HG03135 (cell line): ENCODE measurements around the gene DNAI2.

Experiments used
- ATAC-seq: cut with Tn5 transposase; IDR thresholded peaks from one replicate; pipeline ENCODE4 v1.9.1; 2021; ENCODE audit warnings: mild to moderate bottlenecking, moderate library complexity; ENCODE audit not compliant: unreplicated experiment

Gene DNAI2, protein sequence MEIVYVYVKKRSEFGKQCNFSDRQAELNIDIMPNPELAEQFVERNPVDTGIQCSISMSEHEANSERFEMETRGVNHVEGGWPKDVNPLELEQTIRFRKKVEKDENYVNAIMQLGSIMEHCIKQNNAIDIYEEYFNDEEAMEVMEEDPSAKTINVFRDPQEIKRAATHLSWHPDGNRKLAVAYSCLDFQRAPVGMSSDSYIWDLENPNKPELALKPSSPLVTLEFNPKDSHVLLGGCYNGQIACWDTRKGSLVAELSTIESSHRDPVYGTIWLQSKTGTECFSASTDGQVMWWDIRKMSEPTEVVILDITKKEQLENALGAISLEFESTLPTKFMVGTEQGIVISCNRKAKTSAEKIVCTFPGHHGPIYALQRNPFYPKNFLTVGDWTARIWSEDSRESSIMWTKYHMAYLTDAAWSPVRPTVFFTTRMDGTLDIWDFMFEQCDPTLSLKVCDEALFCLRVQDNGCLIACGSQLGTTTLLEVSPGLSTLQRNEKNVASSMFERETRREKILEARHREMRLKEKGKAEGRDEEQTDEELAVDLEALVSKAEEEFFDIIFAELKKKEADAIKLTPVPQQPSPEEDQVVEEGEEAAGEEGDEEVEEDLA

DNA sequence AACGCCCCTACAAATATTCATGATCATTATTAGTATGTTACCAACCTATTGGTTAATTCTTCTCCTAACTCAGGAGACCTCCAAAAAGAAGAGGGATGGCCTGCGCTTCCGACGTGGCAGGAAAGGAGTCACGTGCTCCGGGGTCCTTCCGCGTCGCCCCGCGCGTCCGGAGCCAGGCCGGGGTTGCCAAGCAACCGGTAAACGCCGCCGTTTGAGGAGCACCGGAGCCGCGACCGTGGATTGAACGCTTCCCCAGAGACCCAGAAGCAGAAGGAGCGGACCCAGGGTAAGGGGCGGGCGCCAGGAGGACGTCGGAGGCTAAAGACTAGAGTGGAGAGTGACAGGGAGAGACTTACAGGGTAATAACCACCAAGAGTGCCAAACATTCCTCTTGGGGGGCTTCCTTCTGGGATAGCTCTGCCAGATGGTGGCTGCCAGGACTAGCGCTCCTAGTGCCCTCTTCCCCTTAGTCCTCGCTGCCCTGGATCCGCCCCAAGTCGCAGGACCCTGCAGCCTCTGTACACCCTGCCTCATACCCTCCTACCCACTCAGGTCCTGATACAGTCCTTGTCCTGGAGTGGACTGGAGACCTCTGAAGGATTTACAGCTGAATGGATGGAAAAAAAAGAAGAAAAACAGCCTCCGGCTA lies at the start of gene DNAI2:
Gene DNAI2, plus strand, starts transcription at position 175 of the 649 bp plus-strand sequence. CDS start 7,584 bp downstream, outside the sequence.
- no peak for ATAC-seq

DNA sequence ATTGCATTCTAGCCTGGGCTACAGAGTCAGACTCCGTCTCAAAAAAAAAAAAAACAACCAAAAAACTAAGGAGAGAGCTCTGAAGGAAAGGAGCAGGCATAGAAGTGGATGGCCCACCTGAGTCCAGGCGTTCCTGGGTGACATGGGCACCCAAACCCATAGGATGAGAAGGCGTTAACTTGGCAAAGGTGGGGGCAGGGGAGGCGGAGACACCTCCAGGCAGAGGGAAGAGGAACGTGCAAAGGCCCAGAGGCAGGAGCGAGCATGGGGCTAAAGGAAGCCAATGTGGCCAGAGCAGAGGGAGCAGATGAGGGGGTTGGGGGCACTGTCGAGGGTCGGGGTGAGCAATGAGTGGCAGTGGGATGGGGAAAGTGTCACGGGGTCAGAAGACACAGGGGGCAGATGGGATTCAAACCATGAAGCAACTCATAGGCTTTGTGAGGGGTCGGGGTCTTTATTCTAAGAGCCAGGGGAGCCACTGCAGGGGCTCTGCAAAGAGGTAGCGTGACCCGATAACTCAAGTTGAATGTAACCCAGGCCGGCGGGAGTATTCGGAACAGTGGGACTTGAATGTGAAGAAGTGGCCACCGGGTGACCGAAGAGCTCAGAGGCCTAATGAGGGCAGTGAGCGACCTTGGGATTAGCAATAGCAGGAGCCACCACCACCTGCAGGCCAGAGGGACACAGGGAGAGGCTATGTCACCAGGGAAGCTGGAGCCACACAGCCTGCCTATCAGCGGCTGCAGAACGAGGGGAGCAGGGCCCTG lies 48.9 kb upstream of the DNAI2 start:
- ATAC-seq, result no peak

DNA sequence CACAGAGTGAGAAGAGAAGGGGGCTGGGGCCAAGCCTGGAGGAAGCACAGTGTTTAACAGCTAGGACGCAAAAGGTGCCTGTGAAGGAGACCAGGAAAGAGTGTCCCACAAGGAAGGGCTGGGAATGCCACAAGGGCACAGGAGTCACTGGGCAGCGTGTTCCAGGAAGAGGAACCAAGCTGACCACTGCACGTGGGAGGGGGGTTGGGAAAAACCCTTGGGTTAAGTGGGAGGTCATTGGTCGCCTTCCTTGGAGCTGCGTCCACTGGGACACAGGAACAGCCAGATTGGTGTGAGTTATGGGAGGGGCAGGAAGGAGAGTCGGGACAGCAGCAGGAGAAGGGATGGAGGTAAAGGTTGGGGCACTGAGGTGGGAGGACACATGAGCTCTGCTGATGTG lies 47.8 kb upstream of the DNAI2 start:
- ATAC-seq, result no peak

DNA sequence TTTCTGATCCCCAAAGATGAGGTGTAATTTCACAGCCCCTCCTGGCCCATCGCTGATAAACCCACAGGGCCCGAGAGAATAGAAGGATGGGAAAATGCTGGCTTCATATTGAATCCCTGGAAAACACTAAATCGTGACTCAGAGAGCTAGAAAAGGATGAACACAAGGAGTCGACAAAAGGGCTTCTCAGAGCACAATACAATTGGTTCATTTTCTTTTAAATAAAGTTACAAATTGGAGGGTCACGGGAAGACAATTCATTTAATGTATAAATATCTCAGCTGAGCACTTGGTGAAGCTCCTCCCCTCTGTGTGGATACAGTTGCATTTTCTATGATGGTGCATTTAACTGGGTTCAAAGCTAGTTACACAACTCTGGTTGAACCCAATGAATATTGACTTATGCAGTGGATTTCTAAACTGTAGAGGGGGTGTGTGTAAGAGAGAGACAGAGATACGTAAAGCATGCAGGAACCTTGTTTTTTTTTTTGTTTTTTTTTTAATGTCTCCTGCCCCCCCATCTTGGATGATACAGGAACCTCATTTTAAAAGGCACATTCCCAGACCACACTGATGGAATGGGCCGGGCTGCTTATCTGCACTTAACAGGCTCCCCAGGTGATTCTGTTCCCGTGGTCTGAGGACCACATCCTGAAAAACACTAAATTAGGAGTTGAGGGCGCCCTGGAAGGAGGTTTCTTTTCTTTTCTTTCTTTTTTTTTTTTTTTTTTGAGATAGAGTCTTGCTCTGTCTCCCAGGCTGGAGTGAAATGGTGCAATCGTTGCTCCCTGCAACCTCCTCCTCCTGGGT lies 46.6 kb upstream of the DNAI2 start:
- no peak for ATAC-seq

DNA sequence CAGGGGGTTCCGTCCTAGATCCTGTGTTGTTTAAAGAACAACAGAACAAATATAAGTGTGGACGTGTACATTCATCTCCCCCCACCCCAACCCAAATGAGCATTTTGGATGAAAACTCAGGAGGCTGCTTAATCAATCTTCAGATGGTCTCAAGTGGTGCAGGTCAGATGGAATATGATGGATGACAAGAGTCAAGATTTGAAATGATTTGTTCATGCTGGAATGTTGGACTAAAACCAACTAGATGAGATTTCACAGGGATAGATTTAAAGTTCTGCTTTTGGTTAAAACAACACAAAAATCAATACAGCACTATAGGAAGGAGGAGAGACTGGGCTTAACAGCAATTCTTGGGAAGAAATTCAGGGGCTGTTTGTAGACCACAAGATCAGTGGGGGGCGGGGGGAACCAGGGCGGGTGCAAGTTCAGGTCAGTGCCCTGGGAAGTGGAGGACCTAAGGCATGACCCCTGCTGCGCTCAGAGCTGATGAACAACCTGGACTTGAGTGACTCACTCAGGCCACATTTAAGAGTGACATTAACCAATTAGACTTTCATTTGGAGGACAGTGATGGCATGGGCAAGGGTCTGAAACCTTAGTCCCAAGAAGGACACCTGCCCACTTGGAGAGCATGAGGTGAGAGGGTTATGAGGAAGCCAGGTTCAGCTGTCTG lies 45.6 kb upstream of the DNAI2 start:
- ATAC-seq, result no peak

DNA sequence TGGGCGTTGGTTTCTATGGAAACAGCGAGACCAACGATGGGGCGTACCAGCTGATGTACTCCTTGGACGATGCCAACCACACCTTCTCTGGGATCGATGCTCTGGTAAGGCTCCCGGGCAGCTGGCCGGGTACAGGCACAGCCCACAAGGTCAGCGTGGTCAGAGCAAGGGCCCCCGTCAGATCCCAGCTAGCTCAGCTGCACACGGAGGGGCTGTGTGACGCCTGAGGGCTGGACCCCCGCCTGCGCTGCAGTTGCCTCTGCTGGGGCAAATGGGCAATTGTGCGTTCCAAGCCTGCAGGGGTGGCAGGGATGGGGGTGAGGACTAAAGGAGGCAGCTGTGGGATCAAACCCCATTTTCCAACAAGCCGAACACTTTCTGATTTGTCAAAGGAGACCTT lies 43.1 kb upstream of the DNAI2 start:
- no peak for ATAC-seq

DNA sequence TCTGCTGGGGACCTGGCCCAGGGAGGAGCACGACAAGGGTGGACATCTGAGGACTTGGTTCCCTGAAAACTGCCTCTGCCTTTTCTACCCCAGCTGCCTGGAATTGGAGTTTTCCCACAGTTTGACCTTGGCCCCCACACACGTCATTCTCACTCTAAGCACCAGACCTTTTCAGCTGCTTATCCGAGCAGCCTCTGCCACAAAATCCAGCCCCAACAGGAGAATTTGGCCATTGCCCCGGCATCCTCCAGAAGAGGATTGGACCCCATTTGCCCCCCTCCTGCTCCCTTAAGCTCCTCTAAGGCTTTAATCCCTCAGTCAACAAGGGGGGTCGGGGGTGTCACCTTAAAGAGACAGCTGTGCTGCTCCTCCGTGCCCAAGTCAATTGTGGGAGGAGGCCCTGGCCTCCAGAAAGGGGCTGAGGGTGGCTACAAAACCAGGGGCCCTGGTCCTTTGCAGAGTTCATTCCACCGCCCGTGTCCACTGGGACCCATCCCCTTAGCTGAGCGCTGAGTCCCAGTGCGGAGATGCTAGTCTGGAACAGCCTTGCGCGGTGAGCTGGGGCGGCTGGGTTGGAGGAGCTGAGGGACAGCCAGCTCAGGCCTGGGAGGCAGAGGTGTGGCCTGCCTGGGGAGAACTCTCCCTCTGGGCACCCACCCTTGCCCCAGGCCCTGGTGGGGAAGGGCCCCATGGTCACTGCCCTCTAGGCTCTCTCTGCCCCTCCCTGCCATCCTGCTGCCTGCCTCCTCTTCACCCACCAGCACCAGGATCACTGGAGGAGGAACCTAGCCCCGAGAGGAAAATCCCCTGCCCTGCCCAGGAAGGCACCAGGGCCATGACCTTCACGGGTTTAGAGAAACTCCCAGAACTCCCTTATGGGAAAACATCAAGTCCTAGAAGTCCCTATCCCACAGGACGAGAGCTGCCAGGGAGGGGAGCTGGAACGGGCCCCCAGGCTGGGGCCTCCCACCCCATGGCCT lies 41.8 kb upstream of the DNAI2 start:
- no peak for ATAC-seq

DNA sequence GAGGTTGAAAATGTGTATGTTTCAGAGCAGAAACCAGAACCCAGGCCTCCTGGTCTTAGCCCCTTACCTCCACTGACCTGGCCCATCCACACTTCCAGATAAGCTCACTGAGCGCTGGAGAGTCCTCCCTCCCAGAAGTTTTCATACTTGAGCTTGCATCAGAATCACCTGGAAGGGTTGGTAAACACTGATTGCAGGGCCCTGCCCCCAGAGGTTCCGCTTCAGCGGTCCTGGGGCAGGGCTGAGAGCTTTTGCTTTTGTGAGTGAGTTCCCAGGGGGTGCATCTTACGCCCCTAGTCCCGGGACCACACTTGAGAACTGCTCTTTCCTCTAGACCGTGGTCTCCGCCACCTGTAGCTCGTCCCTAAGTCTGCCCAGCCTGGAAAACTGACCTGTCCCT lies 40.1 kb upstream of the DNAI2 start:
- no peak for ATAC-seq

DNA sequence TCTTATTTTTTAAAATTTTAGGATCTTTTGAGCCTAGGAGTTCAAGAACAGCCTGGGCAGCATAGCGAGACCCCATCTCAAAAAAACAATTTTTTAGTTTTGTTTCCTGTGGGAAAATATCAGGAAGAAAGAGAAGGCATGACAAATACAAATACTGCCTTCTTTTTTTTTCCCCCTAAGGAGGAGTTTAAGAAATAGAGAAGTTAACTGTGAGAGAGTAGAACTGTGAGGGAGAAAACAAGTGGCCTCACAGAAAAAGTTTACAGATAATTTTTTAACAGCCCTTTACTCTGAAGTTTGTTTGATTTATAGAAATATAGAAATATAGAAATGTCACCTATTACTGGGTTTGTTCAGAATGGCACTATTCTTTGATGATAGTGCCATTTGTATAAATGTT lies 39.5 kb upstream of the DNAI2 start:
- no peak for ATAC-seq

DNA sequence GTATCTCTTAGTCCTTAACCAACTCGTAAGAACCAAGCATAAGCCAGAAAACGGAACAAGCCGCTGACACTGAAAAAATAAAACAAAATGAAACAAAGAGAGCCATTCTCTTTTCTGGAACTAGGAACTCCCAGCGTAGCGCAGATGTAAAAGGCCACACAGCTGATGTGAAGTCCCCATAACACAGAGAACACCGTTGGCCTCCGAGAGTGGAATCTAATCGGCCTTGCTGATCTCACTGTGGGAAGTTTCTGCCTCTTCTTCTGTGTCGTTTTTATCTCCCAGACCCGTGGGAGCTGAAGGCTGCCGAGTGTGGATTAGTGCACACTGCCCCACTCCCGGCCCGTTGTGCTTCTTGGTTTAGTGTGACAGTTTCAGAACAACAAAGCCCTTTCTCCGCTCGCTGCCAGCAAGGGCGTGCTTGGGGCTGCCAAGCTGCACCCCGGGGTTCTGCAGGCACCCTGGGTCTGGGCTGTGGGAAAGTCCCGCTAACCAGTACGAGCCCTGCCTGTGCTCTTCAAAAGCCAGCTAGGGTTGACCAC lies 38.9 kb upstream of the DNAI2 start:
- ATAC-seq, result no peak

DNA sequence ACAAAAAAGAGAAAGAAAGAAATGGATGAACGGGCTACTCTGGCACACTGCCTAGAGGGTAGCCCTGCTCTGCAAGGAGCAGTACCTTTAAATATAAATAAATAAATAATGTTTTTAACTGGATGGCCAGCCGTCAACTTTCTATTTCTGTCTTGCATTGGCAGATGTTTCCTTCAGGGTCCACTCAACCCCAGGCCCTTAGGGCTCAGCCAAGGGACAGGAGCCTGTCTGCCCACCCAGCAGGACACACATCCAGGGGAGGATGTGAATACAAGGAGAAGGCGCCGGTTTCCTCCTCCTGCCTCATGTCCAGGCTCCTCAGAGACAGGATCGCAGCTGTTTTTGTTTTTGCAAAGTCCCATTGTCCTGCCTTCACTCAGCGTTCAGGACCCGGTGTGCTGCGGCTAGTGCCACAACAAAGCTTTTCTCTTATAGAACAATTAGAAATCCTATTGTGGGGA lies 38.1 kb upstream of the DNAI2 start:
- no peak for ATAC-seq

DNA sequence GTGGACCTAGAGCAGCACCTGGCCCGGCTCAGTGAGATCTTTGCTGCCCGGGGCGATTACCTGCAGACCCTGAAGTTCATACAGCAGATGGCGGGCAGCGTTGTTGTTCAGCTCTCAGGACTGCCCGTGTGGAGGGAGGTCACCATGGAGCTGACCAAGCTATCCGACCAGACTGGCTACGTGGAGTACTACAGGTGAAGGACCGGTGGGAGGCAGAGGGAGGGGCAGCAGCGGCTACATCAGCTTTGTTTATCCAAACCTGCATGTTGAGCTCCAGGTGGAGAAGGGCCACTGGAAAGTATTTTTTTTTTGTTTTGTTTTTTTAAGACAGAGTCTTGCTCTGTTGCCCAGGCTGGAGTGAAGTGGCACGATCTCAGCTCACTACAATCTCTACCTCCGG lies 36.7 kb upstream of the DNAI2 start:
- no peak for ATAC-seq

DNA sequence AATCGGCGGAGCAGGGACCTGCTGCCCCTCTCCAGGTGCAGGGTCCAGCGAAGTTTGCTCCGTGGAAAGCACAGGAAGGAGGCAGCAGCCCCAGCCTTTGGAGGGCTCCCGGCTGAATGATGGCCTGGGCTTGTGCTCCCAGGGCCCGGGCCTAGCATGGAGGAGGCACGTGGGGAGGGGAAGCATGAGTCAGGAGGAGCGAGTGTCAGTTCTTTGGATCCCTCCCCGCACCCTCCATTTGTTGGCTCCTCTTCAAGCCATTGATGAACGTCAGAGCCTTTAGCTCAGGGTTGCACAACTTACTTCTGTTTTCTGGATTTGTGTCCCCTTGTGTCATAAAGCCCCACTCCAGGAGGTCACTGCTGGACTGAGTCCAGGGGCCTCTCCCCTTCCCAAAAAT lies 34.9 kb upstream of the DNAI2 start:
- ATAC-seq, result no peak

DNA sequence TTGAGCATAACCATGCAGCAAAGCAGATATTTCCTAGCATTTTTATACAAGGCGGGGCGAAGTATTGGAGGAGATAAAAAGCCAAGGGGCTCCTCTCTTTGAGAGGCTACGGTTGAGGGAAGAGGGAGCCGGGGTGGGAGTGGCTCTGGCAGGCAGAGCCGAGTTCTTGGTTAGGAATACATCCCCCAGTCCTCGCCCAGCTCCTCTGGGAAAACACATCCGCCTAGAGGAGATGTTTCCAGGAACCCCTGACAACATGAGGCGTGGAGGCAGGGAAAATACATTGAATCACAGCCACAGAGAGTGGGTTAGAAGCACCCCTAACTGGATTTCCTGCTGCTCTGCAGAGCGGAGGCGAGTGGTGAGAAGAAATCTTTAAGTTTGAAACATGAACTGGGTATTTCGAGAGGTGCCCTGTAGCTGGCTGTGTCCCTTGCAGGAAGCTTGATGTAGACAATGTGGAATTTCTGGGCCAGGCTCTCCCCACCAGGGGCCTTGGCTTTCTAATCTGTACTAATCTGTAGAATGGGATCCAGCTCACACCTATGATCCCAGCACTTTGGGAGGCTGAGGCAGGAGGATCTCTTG lies 33.3 kb upstream of the DNAI2 start:
- ATAC-seq, result no peak

DNA sequence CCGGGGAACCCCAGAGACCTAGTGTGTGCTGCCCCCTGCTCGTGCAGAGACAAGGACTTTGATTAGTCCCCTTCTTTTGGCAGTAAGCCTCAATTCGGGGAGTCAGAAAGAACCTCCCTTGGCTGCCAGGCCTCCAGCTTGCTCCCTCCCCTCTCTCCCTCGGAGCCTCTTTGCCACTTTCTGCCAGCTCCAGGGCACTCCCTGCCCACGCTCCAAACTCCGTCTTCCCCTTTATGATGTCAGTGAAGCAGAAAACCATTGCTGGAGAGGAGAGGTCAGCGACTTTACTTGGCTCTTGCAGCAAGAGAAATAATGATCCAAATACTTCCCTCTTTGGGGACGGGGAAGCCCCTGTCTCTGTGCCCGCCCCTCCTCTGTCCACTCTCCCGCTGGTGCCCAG lies 32.6 kb upstream of the DNAI2 start:
- no peak for ATAC-seq

DNA sequence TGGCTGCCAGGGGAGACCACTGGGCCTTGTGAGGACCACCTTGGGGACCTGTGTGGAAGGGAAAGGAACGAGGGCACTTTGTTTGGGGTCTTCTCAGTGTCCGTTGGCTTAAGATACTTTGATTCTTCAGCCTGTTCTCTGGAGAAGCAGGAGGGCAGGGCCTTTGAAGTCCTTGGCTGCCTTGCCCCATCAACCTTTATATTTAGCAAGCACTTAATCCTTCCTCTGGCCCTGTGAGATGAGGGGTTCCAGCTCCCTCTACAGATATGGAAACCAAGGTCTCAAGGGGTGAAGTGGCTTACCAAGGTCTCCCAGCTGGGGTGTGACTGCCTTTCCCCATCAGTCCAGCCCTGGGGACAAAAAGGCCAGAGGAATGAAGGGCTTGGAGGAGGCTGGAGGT lies 32.2 kb upstream of the DNAI2 start:
- ATAC-seq, result no peak

DNA sequence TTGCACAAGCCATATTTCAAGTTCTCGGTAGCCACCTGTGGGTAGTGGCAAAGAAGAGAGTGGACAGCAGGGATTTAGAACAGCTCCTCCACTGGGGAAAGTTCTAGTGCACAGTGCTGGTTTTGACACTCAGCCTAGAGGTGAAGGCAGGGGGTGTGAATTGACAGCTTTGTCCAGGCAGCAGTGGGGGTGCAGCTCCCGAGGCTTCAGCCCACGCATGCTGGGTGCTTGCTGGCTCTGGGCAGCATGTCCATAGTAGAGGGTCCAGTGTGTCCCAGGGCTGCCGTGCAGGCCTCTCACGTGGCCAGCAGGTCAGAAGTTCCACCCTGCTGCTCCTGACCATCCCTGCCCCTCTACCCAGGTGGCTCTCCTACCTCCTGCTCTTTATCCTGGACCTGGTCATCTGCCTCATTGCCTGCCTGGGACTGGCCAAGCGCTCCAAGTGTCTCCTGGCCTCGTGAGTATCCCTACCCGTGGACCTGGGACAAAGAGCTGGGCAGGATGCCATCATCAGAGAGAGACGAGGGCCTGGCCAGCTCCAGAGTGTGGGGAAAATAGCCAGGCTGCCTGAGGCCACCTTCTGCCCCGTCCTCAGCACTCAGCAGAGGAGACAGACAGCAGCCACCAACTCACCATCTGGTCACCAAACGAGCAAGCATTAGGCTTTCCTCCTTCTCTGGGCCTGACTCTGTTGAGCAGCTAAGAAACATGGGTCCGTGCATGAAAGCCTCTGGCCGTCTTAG lies 30.9 kb upstream of the DNAI2 start:
- no peak for ATAC-seq
